ENCODE data around the gene COPS9. TPM values are rescaled to one million over a fixed set of nuclear protein-coding genes. Genes with fewer than 3 reads are reported as not detected.
A peak's percentile ranks its signal among the peaks of the same experiment; 100 is the strongest.

COPS9 gene
- total and polyA plus RNA-seq, 5 donors from 2014 or later, result 77.6 to 330 (median 326) TPM

GRCh38 chr2:240151477-240152031 lies 15.4 kb upstream of the COPS9 start:
- no peaks in the 10 kb centered on the region for H3K9me3 ChIP-seq (ENCODE audit: control insufficient read depth in 2 of 2, low read length in 2 of 2)
- H3K4me3 ChIP-seq (ENCODE audit: low read depth, low read length), result no peak overlapping the region
- DNase-seq (no peak), ATAC-seq (ENCODE audit: low read depth in 2 of 2) (no peak)
- Mint-ChIP-seq H3K36me3 (no peaks in the 10 kb centered on the region), H3K9me3 (peaks cover 0 to 8% (median 2%) of the 10 kb centered on the region in 7 donors), H3K27me3 (peaks cover 4% of the 10 kb centered on the region), H3K4me3 (no peak overlapping the region), H3K27ac (no peak overlapping the region), H3K4me1 (peaks cover 0 to 2% (median 0%) of the 10 kb centered on the region in 4 donors)
- no peak overlapping the region for H3K27ac ChIP-seq (ENCODE audit: insufficient read depth, low read length, poor library complexity, severe bottlenecking)
- no peaks in the 10 kb centered on the region for H3K4me1 ChIP-seq (ENCODE audit: control insufficient read depth, insufficient read depth, low read length, poor library complexity, severe bottlenecking)
- no peaks in the 10 kb centered on the region for H3K36me3 ChIP-seq (ENCODE audit: control insufficient read depth, insufficient read depth, low read length)
- no peaks in the 10 kb centered on the region for H3K27me3 ChIP-seq (ENCODE audit: control insufficient read depth, insufficient read depth, low read length)

GRCh38 chr2:240149943-240150784 lies 14.1 kb upstream of the COPS9 start:
- Mint-ChIP-seq H3K27ac (no peak overlapping the region), H3K4me1 (peaks cover 0 to 2% (median 0%) of the 10 kb centered on the region in 4 donors), H3K4me3 (no peak overlapping the region), H3K36me3 (no peaks in the 10 kb centered on the region), H3K27me3 (peaks cover 4% of the 10 kb centered on the region), H3K9me3 (peaks cover 0 to 8% (median 2%) of the 10 kb centered on the region in 7 donors)
- Histone ChIP-seq H3K36me3 (ENCODE audit: control insufficient read depth, insufficient read depth, low read length) (no peaks in the 10 kb centered on the region), H3K4me3 (ENCODE audit: low read depth, low read length) (no peak overlapping the region), H3K9me3 (ENCODE audit: control insufficient read depth in 2 of 2, low read length in 2 of 2) (no peaks in the 10 kb centered on the region), H3K4me1 (ENCODE audit: control insufficient read depth, insufficient read depth, low read length, poor library complexity, severe bottlenecking) (no peaks in the 10 kb centered on the region), H3K27me3 (ENCODE audit: control insufficient read depth, insufficient read depth, low read length) (no peaks in the 10 kb centered on the region), H3K27ac (ENCODE audit: insufficient read depth, low read length, poor library complexity, severe bottlenecking) (no peak overlapping the region)
- DNase-seq, result peak in 1 of 3 donors; percentile 22
- peak; percentile 15 to 34 for ATAC-seq (ENCODE audit: low read depth in 2 of 2)

GRCh38 chr2:240147911-240148587 lies 11.9 kb upstream of the COPS9 start:
- no peak overlapping the region for H3K4me3 ChIP-seq (ENCODE audit: low read depth, low read length)
- peaks cover 0 to 6% (median 0%) of the 10 kb centered on the region in 7 donors for H3K9me3 Mint-ChIP-seq
- H3K4me1 Mint-ChIP-seq, result peaks cover 0 to 2% (median under 1%) of the 10 kb centered on the region in 4 donors
- no peak overlapping the region for H3K27ac Mint-ChIP-seq
- H3K9me3 ChIP-seq (ENCODE audit: control insufficient read depth in 2 of 2, low read length in 2 of 2), result no peaks in the 10 kb centered on the region
- ATAC-seq (ENCODE audit: low read depth in 2 of 2) (no peak), DNase-seq (no peak)
- H3K27me3 Mint-ChIP-seq, result peaks cover 4% of the 10 kb centered on the region
- no peaks in the 10 kb centered on the region for H3K27me3 ChIP-seq (ENCODE audit: control insufficient read depth, insufficient read depth, low read length)
- H3K36me3 ChIP-seq (ENCODE audit: control insufficient read depth, insufficient read depth, low read length), result no peaks in the 10 kb centered on the region
- no peaks in the 10 kb centered on the region for H3K36me3 Mint-ChIP-seq
- peaks cover 7% of the 10 kb centered on the region for H3K4me1 ChIP-seq (ENCODE audit: control insufficient read depth, insufficient read depth, low read length, poor library complexity, severe bottlenecking)
- H3K27ac ChIP-seq (ENCODE audit: insufficient read depth, low read length, poor library complexity, severe bottlenecking), result no peak overlapping the region
- H3K4me3 Mint-ChIP-seq, result no peak overlapping the region

- Histone ChIP-seq H3K36me3 (ENCODE audit: control insufficient read depth, insufficient read depth, low read length) (no peaks in the 10 kb centered on the region), H3K9me3 (ENCODE audit: control insufficient read depth in 2 of 2, low read length in 2 of 2) (no peaks in the 10 kb centered on the region), H3K27me3 (ENCODE audit: control insufficient read depth, insufficient read depth, low read length) (no peaks in the 10 kb centered on the region), H3K4me1 (ENCODE audit: control insufficient read depth, insufficient read depth, low read length, poor library complexity, severe bottlenecking) (peaks cover 7% of the 10 kb centered on the region), H3K27ac (ENCODE audit: insufficient read depth, low read length, poor library complexity, severe bottlenecking) (no peak overlapping the region), H3K4me3 (ENCODE audit: low read depth, low read length) (no peak overlapping the region)
- DNase-seq (no peak), ATAC-seq (ENCODE audit: low read depth in 2 of 2) (no peak)
- Mint-ChIP-seq H3K27ac (no peak overlapping the region), H3K36me3 (no peaks in the 10 kb centered on the region), H3K27me3 (peaks cover 4% of the 10 kb centered on the region), H3K9me3 (peaks cover 0 to 2% (median 0%) of the 10 kb centered on the region in 7 donors), H3K4me3 (no peak overlapping the region), H3K4me1 (peaks cover 0 to 2% (median under 1%) of the 10 kb centered on the region in 4 donors)
These were observed 11.3 kb upstream of the COPS9 start for GRCh38 chr2:240147382-240147781.

- no peak for ATAC-seq (ENCODE audit: low read depth in 2 of 2)
- DNase-seq, result no peak
- Histone ChIP-seq H3K27me3 (ENCODE audit: control insufficient read depth, insufficient read depth, low read length) (no peaks in the 10 kb centered on the region), H3K9me3 (ENCODE audit: control insufficient read depth in 2 of 2, low read length in 2 of 2) (no peaks in the 10 kb centered on the region), H3K36me3 (ENCODE audit: control insufficient read depth, insufficient read depth, low read length) (no peaks in the 10 kb centered on the region), H3K4me3 (ENCODE audit: low read depth, low read length) (no peak overlapping the region), H3K27ac (ENCODE audit: insufficient read depth, low read length, poor library complexity, severe bottlenecking) (no peak overlapping the region), H3K4me1 (ENCODE audit: control insufficient read depth, insufficient read depth, low read length, poor library complexity, severe bottlenecking) (peaks cover 7% of the 10 kb centered on the region)
- Mint-ChIP-seq H3K36me3 (no peaks in the 10 kb centered on the region), H3K9me3 (peaks cover 0 to 2% (median 0%) of the 10 kb centered on the region in 7 donors), H3K4me1 (peaks cover 0 to 2% (median under 1%) of the 10 kb centered on the region in 4 donors), H3K27ac (no peak overlapping the region), H3K27me3 (peaks cover under 1% of the 10 kb centered on the region), H3K4me3 (no peak overlapping the region)
These were observed 10.6 kb upstream of the COPS9 start for GRCh38 chr2:240146627-240147278.

GRCh38 chr2:240146141-240146561 lies 10.0 kb upstream of the COPS9 start:
- peaks cover 0 to 2% (median 0%) of the 10 kb centered on the region in 7 donors for H3K9me3 Mint-ChIP-seq
- no peaks in the 10 kb centered on the region for H3K9me3 ChIP-seq (ENCODE audit: control insufficient read depth in 2 of 2, low read length in 2 of 2)
- ATAC-seq (ENCODE audit: low read depth in 2 of 2) (no peak), DNase-seq (no peak)
- H3K27ac Mint-ChIP-seq, result no peak overlapping the region
- H3K4me3 Mint-ChIP-seq, result no peak overlapping the region
- no peak overlapping the region for H3K4me3 ChIP-seq (ENCODE audit: low read depth, low read length)
- no peak overlapping the region for H3K27ac ChIP-seq (ENCODE audit: insufficient read depth, low read length, poor library complexity, severe bottlenecking)
- H3K4me1 ChIP-seq (ENCODE audit: control insufficient read depth, insufficient read depth, low read length, poor library complexity, severe bottlenecking), result peaks cover 7% of the 10 kb centered on the region
- H3K36me3 ChIP-seq (ENCODE audit: control insufficient read depth, insufficient read depth, low read length), result no peaks in the 10 kb centered on the region
- no peaks in the 10 kb centered on the region for H3K27me3 ChIP-seq (ENCODE audit: control insufficient read depth, insufficient read depth, low read length)
- no peaks in the 10 kb centered on the region for H3K36me3 Mint-ChIP-seq
- peaks cover 0 to 2% (median under 1%) of the 10 kb centered on the region in 4 donors for H3K4me1 Mint-ChIP-seq
- peaks cover 4% of the 10 kb centered on the region for H3K27me3 Mint-ChIP-seq

- DNase-seq, result no peak
- no peak overlapping the region for H3K27ac Mint-ChIP-seq
These were observed 9.4 kb upstream of the COPS9 start for GRCh38 chr2:240145461-240145860.

More at GRCh38 chr2:240145461-240145860, 9.4 kb upstream of the COPS9 start:
- Histone ChIP-seq H3K27me3 (ENCODE audit: control insufficient read depth, insufficient read depth, low read length) (no peaks in the 10 kb centered on the region), H3K9me3 (ENCODE audit: control insufficient read depth in 2 of 2, low read length in 2 of 2) (no peaks in the 10 kb centered on the region), H3K27ac (ENCODE audit: insufficient read depth, low read length, poor library complexity, severe bottlenecking) (no peak overlapping the region), H3K4me1 (ENCODE audit: control insufficient read depth, insufficient read depth, low read length, poor library complexity, severe bottlenecking) (peaks cover 7% of the 10 kb centered on the region), H3K36me3 (ENCODE audit: control insufficient read depth, insufficient read depth, low read length) (no peaks in the 10 kb centered on the region), H3K4me3 (ENCODE audit: low read depth, low read length) (no peak overlapping the region)
- ATAC-seq (ENCODE audit: low read depth in 2 of 2), result no peak
- H3K9me3 Mint-ChIP-seq, result peaks cover 0 to 3% (median 0%) of the 10 kb centered on the region in 7 donors
- peaks cover 0 to 2% (median under 1%) of the 10 kb centered on the region in 4 donors for H3K4me1 Mint-ChIP-seq
- H3K36me3 Mint-ChIP-seq, result no peaks in the 10 kb centered on the region
- H3K27me3 Mint-ChIP-seq, result peaks cover 6% of the 10 kb centered on the region
- H3K4me3 Mint-ChIP-seq, result no peak overlapping the region

Measured in CD4-positive, CD25-positive, alpha-beta regulatory T cell (primary cell).